Epithelial cell of prostate (primary cell): Measurements from ENCODE around the gene EXD3.
"Not testable (repeated sequence)": the region's sequence is repeated elsewhere in the genome, so short reads cannot be mapped to it uniquely, and the experiment has no call there.

Experiments used
- DNase-seq: peaks from one replicate; pipeline ENCODE4 v3.0.0-alpha.2; 2011; ENCODE audit warnings: low read depth, low spot score
- H3K27ac ChIP-seq: fragments of 450-650 bp; 2 replicates; pipeline ENCODE4 v1.5.1; 2017; ENCODE audit warnings: mild to moderate bottlenecking

The EXD3 gene

DNA sequence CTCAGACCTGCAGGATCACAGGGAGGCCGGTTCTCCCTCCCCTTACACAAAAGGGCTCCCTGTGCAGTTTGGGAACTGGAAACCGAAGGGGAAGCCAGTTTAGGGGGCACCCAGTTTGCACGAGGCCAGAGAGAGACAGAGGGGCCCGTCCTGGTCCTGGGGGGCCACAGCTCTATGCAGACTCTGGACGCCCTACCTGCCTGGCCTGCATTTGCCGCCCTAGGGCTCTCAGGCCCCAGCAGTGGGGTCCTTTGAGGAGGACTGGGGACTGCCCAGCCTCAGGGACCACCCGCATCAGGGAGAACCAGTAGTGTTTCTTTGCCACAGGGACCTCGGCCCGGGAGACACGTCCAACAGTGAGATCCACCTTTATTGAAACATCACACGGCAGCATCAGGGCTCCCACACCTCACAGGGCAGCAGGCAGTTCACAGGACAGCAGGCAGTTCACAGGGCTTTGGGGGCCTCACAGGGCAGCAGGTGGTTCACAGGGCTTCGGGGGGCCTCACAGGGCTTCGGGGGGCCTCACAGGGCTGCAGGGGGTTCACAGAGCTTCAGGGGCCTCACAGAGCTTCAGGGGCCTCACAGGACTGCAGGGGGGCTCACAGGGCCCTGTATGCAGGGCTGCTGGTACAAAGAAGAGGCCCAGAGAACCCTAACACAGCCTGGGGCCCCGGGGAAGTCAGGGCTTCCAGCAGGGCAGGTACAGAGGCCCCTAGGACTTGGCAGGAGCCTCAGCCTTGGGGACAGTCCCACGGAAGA, 36.8 kb upstream of the EXD3 start:
- DNase-seq: no peak
- no peak overlapping the region for H3K27ac ChIP-seq

DNA sequence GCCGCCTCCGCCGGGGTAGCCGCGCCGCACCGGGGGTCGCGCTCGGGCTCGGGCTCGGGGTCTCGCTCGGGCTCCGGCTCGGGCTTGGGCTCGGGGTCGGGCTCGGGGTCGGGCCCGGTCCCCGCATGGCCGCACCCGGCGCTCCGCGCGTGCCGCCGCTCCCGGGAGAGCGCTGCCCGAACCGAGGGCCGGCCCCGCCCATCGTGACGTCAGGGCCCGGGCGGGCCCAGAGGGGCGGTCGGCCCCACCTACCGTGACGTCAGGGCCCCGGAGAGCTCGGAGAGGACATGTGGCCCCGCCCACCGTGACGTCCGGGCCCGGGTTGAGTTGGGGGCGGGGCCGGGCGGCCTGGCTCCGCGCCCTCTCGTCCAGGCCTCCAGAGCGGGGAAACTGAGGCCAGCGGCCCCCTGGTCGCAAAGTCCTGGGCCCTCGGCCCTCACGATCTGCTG, 36.2 kb upstream of the EXD3 start, which contains the start of gene NSMF:
NSMF (minus strand) TSS at position 183 of the 449 bp plus-strand sequence. CDS start 232 bp downstream, outside the sequence.
- H3K27ac ChIP-seq: peak within 1 kb of the TSS; percentile 23
- peak; percentile 26 for DNase-seq

DNA sequence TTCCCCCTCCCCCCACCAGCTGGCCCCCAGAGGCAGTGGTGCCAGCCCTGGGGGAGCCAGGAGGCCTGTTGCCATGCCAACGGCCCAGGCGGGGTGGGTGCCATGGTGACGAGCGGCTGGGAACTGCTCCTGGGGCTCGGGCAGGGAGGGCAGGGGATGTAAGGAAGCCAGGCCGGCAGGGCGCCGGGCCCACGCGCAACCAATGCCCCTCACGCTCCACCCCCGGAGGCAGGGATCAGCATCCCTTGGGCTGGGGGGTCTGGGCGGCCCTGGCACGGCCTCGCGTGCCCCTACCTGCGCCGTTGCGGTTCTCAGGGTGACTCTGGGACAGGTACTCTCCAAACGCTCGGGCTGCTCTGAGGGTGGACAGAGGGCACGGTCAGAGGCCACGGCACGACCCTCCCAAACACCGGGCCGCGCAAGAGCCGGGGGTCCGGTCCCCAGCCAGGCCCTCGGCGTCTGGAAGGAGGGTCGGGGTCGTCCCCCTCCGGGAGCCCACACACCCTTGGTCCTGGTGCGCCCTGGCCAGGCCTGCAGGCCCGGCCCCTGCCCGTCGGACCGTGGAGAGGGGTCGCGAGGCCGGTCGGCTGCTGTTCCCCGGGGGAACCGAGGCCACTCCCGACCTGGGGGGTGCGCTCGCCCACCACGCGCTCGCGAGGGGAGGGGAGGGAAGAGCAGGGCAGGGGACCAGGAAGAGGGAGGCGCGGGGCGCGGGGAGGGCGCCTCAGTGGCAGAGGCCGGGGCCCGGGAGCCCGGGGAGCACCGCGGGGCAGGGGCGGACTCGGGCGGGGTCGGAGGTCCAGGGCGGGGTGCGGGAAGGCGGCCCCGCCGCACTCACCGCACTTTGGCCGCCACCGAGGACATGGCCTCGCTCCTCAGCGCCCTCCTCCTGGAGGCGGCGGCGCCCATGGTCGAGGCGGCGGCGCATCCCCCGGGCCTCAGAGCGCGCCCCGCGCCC, 35.5 kb upstream of the EXD3 start:
- DNase-seq: no peak
- peak overlapping the region; percentile 23 for H3K27ac ChIP-seq

DNA sequence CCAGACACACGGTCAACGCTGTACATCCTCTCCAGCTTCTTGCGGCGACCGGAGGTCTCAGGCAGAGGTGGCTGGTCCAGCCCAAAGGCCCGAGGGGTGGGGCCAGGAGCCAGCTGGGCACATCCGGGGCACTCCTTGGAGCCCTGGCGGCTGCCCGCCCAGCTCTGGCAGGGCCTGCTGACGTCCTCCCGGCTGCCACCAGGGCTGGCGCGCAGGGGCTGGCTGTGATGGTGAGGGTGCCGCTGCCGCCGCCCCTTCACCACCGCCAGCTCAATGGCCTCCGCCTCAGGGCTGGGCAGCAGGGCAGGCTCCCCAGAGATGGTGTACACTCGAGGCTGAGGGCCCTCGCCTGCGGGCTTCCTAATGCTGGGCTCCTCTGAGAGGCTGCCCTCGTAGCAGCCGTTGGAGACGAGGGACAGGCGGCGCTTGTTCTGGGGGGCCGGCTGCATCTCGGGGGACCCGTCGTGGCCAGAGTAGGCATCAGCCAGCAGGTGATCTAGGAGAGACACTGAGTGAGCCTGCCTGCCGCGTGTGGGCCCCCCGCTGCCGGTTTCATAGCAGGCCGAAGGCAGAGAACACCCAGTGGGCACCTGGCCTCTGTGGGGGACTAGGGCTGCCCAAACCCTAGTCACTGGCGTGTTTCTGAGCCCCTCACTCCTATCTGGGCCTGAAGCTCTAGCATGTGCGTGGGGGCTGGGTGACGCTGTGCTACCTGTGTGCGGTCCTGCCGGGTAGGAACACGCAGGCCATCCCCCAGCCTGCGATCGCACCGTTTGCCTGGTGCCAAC, 34.6 kb upstream of the EXD3 start:
- DNase-seq: no peak
- no peak overlapping the region for H3K27ac ChIP-seq

DNA sequence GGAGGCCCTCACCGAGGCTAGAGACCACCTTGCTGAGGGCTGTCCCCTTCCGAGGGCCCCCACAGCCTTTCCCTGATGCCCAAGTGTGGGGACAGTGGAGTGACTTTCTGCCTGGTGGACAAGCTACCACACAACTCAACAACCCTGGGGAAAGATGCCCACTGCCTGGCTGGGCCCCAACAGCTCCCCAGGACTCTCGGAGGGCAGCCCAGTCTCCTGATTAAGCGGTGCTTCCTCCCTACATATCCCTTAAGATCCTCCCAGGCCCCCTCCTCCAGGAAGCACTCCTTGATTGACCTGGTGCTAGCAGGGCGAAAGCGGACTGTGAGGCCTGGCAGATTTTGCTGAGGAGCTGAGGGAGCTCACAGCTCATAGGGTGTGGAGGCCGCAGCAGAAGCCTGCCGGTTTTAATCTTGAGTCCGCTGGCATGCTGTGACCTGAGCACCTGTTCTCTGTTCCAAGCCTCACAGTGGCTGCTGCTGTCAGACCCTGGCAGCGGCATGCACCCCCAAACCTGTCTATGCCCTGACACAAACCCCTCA, 34.0 kb upstream of the EXD3 start:
- DNase-seq: no peak
- H3K27ac ChIP-seq: no peak overlapping the region

DNA sequence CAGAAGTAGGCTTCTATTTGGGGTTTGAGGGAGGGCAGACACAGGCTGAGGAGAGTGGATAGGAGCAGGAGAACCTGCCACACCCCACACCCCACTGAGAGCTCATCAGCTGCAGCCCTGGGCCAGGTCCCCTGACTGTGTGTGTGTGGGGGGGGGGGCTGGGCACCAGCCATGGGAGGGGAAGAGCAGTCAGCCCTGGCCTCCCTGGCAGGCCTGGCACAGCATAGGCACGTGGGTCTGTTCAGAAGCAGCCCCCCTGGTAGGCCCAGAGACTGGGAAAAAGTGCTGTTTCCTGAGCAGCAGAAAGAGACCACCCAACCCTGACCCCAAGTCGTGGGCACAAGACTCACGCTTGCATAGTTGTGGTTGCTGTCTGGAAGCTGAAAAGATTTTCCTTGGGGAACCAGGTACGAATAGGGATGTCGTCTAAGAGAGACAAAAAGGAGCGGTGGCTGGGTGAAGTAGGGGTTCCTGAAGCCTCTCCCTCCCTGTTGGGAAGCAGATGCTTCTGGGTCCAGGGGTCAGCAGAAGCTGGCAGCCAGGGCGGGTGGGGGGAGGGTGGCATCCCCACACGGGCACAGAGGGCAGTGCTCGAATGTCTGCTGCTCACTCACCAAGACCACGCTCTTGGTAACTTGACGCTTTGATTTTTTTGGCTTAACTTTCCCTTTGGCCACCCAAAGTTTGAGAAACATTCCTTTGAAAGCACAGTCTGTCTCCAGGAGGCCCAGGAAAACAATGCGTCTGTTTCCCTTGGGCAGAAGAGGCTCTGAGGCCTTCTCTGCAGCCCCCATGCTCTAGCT, 33.3 kb upstream of the EXD3 start:
- no peak overlapping the region for H3K27ac ChIP-seq
- no peak for DNase-seq

DNA sequence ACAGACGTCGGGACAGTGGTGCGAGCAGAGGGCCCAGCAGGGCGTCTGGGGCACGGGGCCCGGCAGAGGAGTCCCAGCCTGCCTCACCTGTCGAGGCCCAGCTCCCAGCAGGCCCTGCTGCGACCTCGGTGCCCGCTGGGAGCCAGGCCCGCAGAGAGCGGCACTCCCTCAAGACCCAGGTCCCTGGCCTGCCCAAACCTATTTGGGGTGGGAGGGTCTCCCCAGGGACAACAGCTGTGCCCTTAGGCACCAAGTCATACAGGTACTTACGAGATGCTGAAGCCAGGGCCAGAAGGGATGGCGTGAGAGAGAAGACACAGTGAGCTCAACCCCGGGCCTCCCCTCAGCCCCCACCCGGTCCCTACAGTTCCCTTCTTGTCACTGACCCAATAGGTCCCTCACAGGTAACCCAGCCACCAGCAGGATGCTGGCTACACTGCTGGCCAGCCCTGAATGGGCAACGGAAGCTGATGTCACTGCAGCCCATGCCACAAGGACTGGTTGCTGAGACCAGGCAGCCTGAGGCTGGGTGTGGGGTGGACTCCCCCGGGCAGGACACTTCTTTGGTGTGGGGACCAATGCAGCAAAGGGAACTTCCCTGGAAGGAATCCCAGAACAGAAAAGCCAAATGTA, 32.5 kb upstream of the EXD3 start:
- no peak for DNase-seq
- no peak overlapping the region for H3K27ac ChIP-seq

DNA sequence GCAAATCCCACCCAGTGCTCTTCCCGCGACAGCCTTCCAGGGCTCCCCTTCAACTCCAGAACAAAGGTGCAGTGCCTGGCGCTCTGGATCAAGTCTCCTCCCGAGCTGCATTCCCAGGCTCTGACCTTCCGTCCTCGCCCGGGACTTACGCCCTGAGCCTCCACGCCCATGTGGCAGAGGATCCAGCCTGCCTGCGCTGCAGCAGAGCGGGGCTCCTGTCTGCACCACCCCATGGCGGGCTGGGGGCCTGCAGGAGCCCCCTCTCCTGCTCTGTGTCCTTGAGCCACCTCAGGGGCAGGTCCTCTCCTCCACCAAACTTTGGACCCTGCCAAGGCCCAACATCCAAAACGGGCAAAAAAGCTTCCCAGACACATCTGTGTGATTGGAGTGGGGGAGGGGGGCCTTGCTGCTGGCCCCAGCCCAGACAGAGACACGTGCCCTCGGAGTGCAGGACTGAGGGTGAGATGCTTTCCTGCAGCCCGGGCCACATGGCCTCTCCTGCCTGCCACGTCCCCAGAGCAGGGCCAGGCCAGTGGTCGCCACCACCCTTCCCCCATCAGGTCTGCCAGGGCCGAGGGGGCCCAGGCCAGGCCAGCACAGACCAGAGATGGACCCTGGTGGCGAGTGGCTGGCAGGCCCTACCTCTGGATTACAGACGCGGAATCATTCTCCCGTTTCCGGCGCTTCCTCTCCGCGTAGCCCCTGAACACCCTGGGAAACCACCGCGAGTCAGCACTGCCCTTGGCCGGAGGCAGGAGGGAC, 31.8 kb upstream of the EXD3 start:
- peak overlapping the region; percentile 28 for H3K27ac ChIP-seq
- no peak for DNase-seq

DNA sequence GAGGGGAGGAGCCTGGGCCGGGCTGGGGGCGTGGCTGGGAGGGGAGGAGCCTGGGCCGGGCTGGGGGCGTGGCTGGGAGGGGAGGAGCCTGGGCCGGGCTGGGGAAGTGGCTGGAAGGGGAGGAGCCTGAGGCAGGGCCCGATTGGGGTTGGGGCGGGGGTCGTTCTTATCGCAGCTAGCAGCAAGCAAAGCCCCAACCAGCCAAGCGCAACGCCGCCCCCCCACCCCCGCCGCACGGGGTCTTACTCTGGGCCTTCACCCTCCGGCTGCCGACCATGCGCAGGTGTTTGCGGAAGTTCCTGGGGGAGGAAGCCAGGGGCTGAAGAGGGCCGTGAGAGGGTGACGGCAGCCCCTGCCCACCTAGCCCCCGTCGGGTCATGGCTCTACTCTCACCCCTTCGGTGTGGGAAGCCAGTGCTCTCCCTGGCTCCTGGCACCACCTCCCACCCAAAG, 31.2 kb upstream of the EXD3 start:
- DNase-seq: no peak

DNA sequence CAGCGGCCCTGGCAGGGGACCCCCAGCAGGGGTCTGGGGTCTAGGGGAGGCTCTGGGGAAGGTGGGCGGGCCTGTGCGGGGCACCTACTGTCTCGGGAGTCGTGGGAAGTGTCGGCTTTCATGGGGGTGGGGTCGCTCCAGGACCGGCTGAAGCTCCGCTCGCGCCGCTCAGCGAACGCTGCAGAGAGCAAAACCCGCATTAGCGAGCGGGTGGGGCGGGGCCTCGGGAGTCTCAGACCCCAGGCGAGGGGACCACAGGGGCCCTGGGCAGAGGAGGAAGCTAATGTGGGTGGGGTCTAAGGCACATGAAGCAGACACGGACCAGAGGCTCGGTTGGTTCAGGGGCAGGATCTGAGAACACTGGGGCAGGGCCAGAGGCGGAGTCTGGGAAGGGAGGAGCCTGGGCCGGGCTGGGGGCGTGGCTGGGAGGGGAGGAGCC, 30.7 kb upstream of the EXD3 start:
- no peak for DNase-seq
- no peak overlapping the region for H3K27ac ChIP-seq

More for the DNA sequence above, 31.2 kb upstream of the EXD3 start:
- peak overlapping the region; percentile 28 for H3K27ac ChIP-seq

DNA sequence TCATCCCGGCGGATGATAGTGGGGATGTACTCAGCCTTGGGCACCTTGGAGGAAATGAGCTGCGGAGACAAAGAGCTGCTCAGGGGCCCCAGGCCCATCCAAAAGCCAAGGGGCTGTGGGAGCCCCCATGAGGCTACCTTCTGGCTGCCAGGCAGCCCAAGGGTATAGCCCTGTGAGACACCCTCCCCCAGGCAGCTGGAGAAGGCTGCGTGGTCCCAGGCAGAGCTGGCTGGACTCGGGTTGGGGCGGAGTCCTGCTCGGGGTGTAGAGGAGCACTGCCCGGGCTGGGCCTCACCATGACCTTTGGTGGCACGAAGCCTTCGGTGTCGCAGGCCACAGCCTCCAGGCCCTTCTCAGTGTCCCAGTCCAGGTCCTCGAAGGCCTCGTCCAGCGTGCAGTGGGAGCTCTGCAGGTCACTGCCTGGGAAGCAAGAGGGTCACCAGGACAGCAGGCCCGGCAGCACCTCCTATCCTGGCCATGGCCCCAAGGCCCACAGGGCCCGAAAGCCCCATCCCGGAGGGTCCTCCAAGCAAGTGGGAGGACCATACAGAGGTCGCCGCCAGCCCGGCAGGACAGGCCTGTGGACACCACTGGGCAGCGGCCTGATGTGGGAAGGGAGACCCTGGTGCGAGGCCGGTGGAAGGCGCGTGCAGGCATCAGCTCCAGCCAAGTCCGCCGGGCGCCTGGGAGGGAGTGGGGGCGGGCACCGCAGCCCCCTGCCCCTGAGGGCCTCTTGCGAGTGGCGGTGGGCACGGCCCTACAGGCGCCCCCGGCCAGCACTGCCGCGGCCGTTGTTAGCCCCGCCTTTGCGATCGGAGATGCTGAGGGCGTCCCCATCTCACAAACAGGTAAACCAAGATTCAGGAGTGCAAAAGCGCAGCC, 30.0 kb upstream of the EXD3 start:
- no peak for DNase-seq
- no peak overlapping the region for H3K27ac ChIP-seq

DNA sequence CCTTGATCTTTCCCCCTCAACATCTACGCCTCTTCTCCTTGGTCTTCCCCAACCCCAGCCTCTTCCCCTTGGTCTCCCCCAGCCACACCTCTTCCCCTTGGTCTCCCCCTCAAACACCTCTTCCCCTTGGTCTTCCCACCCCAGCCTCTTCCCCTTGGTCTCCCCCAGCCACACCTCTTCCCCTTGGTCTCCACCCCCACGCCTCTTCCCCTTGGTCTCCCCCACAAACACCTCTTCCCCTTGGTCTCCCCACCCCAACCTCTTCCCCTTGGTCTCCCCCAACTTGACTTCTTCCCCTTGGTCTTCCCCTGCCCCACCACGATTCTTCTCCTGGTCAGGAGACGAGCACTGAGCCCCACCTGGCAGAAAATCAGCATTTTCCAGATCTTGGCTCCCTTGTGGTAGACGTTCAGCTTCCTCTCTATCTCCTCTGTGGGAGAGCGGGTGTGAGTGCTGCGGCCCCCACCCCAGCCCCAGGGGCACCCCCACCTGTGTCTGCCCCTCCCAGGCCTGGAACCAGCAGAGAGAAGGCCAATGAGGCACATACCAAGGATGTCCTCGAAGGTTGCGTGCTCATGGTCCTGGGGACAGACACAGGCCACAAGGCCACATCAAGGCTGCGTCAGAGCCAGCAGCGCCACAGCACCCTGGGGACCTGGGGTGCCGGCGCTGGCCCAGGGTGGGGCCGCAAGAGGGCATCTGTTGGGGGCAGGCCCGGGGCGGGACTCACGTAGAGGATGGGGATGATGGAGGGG, 29.2 kb upstream of the EXD3 start:
- no peak overlapping the region for H3K27ac ChIP-seq
- DNase-seq: no peak

DNA sequence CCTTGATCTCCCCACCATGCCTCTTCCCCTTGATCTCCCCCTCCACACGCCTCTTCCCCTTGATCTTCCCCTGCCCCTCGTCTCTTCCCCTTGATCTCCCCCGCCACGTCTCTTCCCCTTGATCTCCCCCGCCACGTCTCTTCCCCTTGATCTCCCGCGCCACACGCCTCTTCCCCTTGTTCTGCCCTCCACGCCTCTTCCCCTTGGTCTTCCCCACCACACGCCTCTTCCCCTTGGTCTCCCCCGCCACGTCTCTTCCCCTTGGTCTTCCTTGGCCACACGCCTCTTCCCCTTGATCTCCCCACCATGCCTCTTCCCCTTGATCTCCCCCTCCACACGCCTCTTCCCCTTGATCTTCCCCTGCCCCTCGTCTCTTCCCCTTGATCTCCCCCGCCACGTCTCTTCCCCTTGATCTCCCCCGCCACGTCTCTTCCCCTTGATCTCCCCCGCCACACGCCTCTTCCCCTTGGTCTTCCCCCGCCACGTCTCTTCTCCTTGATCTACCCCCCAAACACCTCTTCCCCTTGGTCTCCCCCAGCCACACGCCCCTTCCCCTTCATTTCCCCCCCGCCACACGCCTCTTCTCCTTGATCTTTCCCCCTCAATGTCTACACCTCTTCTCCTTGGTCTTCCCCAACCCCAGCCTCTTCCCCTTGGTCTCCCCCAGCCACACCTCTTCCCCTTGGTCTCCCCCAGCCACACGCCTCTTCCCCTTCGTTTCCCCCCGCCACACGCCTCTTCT, 28.5 kb upstream of the EXD3 start:
- DNase-seq, H3K27ac ChIP-seq: not testable (repeated sequence)

DNA sequence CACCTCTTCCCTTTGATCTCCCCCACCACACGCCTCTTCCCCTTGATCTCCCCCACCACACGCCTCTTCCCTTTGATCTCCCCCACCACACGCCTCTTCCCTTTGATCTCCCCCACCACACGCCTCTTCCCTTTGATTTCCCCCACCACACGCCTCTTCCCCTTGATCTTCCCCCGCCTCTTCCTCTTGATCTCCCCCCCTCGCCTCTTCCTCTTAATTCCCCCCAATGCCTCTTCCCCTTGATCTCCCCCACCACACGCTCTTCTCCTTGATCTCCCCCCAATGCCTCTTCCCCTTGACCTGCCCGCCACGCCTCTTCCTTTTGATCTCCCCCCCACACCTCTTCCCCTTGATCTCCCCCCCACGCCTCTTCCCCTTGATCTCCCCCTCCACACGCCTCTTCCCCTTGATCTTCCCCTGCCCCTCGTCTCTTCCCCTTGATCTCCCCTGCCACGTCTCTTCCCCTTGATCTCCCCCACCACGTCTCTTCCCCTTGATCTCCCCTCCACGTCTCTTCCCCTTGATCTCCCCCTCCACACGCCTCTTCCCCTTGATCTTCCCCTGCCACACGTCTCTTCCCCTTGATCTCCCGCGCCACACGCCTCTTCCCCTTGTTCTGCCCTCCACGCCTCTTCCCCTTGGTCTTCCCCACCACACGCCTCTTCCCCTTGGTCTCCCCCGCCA, 27.7 kb upstream of the EXD3 start:
- not testable (repeated sequence) for H3K27ac ChIP-seq, DNase-seq

DNA sequence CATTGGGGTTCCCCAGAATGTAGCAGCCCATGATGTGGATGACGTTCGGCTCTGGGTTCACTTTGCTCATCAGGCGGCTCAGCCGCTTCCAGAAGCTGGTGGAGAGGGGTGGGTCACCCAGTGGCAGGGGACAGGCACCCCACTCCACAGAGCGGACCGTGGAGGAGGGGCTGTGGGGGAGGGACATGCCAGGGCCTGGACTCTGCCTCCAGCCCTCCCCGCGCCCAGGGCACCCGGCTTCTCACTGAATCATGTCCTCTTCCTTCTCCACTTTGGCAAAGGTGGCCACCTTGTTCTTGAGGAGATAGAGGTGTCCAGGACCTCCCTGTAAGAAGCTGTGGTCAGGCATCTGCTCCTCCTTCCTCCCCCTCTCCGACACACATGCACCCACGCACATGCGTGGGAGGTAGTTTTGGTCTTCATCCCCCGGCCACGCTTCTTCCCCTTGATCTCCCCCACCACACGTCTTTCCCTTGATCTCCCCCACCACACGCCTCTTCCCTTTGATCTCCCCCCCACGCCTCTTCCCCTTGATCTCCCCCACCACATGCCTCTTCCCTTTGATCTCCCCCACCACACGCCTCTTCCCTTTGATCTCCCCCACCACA, 27.1 kb upstream of the EXD3 start:
- H3K27ac ChIP-seq: no peak overlapping the region
- DNase-seq: no peak
